ENCODE results near the gene APOL6.
"Not testable (repeated sequence)": the region's sequence is repeated elsewhere in the genome, so short reads cannot be mapped to it uniquely, and the experiment has no call there.

Gene APOL6

DNA sequence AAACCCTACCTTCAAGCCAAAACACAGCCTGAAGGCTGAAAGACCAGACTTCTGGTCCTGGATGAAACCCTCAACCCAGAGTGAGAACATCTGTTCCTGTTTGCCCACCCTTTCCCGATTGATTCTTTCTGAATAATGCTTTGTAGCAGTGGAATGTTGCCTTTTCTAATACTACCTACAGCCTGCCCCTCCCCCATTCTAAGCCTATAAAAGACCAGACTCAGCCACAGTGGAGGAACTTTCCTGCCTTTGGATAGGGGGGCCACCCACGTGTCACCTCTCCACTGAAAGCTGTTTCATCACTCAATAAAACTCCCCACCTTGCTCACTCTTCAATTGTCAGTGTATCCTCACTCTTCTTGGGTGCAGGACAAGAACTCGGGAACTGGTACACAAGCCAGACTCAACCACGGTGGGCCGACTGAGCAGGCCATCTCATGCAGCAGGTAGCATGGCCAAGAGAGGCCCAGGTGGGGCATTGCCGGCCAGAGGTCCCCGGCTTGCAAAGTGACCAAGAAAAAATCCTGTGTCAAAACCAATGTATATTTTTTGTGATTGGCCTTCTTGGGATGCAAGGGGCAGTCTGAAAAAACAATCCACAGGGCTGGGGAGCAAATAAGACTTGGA is 6.6 kb upstream of the APOL6 start:
- no peak for DNase-seq

DNA sequence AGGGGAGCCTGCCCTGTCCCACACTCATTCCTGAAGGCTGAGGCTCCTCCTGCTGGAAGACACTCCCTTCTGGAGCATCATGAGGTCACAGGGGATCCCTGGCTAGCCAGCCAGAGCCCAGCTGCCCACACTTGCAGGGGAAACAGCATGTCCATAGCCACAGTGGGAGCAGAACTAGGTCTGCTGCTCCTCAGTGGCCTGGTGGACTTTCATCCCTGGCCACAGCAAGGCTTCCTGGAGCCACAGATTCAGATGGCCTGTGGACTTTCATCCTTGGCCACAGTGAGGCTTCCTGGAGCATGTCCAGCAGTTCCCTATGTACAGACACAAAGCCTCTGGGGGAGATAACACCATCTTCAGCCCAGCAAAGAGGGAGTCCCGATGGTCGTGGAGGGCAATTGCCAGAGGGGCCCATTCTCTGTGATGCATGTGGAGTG is 5.9 kb upstream of the APOL6 start:
- DNase-seq, result no peak

DNA sequence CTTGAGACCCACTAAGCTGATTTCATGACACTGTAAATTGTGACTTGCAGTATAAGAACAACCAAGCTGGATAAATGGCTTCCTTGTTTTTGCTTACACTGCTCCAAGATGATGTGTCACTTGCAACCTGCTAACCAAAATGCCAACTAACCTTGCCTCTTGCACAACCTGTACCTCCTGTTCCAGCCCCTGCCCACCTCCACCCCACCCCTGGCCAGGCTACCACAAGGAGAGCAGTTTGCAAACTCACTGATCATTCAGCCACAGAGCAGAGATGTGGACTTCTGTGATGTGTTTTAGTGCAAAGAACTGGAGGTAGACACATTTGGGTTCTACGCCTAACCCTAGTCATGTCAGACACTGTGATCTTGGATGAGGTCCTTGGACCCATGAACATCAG is 4.3 kb upstream of the APOL6 start:
- no peak for DNase-seq

DNA sequence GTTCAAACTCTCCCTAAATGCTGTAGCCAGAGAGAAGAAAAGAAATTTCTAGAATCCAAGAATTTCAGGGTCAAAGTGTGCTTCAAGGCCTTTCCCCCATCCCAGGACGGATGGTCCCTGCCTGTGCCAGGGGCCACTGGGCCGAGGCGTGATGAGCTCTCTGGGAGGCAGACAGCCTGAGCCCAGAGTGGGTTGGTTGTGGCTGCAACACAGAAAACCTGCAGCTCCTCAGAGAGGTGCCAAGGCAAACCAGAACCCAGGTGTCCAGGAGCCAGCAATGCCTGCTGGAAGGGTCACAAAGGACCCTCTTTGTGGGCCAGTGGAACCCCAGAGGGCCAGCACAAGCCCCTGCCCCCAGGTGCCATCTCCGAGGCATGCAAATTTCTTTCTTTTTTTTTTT is 2.6 kb upstream of the APOL6 start:
- no peak for DNase-seq

DNA sequence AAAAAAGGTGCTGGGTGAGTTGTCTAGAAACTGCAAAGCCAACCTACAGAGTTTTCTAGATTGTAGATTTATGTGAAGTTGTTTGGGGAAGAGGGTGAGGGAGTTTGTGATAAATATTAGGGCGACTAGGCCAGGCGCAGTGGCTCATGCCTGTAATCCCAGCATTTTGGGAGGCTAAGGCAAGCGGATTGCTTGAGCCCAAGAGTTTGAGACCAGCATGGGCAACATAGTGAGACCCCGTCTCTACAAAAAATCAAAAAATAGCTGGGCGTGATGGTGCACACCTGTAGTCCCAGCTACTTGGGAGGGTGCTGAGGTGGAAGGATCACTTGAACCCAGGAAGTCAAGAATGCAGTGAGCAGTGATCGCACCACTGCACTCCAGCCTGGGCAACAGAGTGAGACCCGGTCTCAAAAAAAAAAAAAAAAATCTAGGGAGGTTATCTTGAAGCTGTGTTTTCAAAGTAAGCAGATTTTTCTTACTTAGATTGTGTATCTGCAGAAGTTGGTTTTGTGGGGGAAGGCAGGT is 844 bp downstream of the APOL6 start:
- no peak for DNase-seq

DNA sequence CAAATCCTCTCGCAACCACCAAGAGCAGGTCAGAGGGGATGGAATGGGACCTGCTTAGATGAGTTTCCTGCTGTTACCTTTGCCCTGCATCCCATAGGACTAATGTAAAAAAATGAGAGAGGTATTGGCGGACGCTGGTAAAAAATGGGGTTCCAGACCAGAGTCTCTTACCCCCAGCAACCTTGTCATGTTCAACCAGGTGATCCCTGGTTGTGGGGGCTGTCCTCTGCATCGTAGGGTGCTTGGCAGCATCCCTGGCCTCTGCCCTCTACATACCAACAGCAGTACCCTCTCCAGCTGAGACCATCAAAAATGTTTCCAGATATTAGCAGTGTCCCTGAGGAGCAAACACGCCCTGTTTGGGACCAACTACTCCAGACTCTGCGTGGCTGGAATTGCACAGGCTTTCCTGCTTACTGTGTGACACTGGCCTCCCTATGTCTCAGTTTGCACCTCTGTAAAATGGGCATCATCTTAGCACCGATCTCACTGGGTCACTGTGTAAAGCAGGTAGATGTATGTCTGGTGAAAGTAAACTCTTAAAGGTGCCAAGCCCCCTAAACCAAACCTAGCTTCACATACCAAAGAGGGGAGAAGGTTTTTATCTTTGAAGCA is 1.5 kb downstream of the APOL6 start:
- DNase-seq, result no peak

DNA sequence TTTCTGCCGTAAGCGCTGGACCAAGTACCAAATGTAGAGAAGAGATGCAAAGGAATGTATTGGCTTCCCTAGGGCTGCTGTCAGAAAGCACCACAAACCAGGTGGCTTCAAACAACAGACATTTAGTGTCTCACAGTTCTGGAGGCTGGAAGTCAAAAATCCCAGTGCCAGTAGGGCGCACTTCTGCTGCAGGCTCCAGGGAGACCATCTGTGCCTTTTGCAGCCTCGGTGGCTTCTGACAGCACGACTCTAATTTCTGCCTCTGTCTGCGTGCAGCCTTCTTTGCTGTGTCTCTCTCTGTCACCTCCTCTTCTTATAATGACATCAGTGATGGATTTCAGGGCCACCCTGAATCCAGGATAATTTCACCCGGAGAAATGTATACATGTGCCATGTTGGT is 2.8 kb downstream of the APOL6 start:
- no peak for DNase-seq

DNA sequence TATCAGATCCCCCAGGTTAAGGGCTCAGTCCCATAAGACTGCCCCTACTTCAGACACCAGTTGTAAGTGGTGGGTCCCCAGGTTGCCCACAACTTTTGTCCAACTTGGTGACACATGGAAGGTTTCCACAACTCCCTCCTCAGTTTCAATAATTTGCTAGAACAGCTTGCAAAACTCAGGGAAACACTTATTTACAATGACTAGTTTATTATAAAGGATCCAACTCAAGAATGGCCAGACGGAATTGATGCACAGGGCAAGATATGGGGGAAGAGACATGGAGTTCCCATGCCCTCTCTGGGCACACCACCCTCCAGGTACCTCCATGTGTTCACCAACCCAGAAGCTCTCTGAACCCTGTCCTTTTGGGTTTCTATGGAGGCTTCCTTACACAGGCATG is 5.6 kb downstream of the APOL6 start:
- no peak for DNase-seq

DNA sequence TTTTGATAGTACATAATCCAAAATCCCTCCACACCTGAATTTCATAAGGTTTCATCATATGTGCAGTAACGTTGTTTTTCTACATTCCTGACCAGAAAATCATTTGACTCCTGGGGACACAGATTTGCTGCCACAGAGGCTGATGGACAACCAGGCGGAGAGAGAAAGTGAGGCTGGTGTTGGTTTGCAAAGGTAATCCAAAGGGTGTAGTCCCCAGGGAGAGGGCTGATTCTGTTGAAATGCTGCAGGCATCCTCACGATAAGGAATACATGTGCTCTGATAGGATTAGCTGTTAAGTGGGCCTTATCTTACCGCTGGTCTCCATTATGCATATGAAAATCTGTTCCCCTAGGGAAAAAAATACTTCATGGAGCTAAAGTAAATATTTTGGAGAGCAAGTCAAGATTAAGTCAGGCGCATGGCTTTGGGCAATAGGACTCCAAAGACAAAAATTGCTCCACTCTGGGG is 8.1 kb downstream of the APOL6 start:
- no peak for DNase-seq

DNA sequence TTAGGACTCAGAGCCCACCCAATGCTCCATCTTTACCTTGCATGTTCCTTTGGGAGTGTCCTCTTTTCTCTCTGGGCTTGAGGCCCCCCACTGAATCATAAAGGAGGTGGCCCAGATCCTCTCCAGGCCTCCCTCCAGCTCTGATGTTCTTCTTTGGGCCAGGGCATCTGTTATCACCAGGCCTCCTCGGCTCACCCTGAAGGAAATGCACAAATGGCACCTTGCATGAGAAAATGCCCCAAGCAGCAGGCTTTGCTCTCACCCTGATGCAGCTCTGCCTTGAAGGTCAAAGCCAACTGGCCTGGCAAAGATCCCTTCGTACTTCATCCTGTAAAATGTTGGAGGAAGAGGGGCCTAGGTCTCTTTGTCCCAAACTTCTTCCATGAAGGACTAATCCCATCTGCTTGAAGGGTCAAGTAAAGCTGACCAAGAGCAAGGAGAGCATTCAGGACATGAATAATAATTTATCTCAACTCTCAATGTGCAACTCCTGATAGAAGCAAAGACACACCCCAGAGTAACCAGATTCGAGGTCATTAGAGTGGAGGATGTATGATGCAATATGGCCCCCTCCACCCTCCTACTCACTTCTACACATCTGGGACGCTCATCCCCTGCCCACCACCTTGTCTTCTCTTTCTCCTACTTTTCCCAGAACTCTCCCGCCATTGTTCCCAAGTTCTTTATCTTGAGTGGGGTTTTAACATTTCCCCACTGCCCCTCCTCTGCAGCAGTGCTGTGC is 9.5 kb downstream of the APOL6 start:
- no peak for DNase-seq

DNA sequence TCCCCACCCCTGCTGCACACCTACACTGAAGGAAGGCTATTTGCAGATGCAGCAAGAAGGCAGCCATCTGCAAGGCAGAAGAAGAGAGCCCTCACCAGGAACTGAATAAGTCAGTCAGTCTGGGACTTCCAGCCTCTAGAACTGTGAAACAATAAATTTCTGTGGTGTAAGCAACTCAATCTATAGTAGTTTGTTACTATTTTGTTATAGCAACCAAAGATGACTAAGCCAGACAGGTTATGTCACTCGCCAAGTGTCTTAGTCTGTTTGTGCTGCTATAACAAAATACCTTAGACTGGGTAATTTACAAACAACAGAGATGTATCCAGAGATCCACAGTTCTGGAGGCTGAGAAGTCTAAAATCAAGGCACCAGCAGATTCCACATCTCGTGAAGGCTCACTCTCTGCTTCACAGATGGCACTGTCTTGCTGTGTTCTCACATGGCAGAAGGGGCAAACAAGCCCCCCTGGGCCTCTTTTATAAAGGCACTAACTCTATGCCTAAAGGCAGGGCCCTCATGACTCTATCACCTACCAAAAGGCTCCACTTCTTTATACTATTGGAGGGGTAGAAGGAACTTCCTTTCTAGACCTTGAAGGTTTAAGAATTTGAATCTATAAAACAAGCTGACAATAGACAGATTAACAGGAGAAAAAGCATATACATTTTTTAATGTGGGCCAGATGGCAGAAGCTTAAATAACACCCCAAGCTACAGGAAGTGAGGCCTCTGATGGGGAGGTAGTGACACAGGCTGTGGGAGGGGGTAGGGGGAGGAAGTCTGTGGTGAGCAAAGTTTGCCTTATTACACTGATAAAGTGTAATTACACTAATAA is 12.3 kb downstream of the APOL6 start:
- no peak for DNase-seq

DNA sequence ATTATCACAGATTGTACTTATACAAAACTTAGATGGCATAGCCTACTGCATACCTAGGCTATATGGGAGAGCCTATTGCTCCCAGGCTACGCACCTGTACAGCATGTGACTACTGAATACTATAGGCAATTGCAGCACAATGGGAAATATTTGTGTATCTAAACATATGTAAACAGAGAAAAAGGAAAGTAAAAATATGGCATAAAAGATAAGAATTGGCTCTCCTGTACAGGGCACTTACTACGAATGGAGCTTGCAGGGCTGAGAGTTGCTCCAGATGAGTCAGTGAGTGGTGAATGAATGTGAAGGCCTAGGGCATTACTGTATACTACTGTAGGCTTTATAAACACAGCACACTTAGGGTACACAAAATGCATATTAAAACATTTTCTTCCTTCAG is 13.2 kb downstream of the APOL6 start:
- DNase-seq, result no peak

DNA sequence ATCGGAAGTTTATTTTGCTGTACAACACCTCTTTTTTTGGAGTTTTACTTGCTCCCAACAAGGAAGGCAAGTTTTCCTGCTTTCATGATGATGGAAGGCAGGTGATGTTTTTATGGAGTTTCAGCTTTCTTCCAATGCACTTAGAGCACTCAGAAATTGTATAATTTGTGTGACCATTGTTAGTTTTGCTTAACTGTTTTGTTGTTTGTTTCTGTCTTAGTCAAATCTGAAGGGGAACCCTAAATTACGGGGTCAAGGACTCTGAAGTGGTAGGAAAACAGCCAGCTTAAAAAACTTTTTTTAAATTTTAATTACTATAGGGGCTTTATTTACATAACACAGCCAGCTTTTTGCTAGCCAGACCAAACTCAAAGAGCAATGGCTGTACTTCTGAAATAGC is 14.7 kb downstream of the APOL6 start:
- no peak for DNase-seq

DNA sequence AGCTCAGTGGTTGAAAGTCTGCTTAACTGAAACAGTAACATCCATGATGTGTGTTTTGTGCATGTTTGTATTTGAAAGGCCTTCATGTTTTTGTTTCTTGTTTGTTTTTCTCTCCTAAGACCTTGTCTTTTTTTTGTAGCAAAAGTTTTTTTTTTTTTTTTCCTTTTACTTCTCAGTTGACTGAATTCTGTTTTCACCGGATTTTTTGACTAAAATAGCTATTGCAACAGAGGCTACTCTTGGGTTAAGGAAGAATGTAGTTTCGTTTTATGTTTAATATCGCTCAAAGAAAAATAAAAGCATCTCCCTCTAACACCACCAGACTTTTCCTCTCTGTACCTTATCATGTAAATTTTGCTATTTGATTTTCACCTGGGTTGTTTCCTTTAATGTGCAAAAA is 15.1 kb downstream of the APOL6 start:
- no peak for DNase-seq

DNA sequence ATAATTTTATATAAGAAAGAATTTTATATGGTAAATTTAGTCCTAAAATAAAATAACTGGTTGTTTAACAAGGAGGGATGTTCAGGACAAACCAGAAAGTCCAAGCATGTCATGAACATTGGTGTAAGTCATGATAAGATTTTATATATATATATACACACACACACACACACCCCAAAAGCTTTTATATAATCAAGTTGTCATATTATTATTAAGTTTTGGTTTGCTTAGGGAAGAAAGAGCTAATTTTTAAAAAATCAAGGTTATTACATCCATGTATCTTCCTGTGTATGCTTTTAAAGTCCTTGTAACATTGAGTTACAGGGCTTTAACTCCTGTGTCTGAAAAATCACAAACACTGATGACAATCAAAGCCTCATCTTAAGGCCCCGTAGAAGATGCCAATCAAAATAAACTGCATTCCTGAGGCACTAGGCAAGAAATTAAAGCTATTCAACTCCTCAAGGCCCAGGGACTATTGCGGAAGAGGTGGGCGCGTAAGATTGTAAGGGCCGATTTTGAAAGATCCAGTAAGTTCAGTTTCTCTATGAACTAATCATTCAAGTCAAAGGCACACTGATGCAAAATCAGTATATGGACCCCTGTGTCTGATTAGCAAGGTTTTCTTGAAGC is 16.8 kb downstream of the APOL6 start:
- no peak for DNase-seq

DNA sequence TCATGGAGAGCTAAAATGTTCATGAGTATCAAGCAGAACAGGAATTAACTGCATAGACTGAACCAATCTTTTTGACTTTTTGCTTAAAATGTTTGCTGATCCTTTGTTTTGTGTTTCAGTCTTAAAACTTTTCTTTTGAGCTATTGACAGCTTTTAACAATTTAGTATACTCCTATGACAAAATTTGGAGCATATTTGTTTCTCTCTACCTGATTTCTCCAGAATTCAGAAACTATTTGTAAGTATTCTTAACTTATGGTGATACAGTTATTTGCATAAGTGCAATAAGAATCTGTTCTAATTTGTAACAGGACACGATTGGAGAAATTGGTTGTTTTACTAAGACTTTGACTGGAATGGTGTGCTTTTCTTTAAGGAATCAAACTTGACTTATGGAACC is 18.5 kb downstream of the APOL6 start:
- not testable (repeated sequence) for DNase-seq

DNA sequence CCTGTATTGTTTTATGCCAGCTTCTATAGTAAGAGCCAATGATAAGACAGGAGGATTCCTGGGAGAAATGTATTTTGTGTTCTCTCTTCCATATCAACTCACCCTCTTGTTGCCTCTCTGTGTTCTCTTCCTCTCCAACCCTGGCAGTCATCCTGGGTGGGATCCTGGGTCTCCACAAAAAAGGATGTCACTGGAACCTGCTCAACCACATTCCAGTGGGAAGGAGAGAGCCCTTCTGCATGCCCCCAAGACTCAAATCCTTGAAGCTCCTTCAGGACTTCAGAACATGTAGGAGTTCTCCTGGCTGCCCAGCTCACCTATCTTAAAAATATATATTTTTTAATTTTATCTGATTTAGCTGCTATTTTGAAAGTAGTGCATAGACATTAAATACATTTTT is 26.1 kb downstream of the APOL6 start:
- no peak for DNase-seq

DNA sequence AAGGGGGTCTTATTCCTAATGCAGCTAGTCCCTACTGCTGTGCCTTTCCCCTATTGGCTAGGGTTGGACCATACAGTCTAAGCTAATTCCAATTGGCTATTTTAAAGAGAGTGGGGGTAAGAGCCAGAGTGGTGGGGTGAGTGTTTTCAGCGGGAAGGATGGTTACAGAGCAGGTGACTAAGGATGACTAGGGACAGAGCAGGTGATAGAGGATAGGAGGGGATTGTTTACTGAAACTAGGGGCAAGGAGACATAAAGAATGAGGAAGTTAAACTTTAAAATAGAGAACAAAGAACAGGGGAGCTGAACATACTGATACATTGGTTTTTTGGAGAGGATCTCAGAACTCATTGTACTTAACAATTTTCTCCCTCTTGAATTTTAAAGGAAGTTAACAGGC is 27.8 kb downstream of the APOL6 start:
- DNase-seq, result not testable (repeated sequence)

DNA sequence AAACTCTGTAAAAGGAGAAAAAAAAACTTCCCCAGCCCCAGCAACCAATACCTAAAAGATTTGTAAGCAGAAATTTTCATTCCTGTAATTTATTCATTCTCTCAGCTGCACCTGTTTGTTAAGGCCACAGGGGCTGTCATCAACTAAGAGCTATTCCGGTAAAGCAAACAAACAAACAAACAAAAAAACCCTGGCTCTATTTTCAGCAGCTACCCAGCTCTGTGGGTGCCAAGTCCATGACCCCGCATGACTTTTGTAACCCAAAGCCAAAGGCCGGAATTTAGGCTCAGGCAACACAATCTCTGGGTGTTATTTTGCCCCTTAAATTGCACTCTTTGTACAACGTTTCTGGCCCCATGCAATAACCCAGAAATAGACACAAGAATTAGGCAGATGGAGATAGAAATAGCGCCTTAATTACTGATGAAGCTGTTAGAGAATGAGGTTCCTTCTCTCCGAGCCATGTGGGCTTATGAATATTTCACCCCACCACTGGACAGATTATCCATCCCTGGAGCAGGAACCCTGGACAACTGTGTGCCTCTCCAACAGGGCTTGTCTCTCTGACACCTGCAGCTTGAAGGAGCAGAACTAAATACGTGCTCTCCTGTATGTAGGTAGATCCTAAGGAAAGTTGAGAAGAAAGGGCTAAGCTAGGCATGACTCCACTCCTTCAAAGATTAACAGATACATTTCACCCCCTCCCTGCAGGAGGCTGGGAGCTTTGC is 29.4 kb downstream of the APOL6 start:
- DNase-seq, result no peak

DNA sequence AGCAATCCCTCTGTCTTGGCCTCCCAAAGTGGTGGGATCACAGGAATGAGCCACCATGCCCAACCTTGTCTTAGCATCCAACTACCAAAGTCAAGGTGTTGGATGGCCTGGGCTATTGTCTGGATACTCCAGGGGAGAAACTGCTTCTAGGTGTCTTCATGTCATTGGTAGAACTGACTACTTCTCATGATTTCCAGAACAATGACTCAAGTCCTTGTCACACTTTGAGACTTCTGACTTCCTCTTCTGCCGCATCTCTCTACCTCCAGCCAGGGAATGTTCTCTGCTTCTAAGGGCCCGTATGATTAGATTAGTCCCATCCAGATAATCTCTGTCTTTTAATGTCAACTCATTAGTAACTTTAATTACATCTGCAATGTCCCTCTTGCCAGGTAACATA is 30.6 kb downstream of the APOL6 start:
- DNase-seq, result no peak

DNA sequence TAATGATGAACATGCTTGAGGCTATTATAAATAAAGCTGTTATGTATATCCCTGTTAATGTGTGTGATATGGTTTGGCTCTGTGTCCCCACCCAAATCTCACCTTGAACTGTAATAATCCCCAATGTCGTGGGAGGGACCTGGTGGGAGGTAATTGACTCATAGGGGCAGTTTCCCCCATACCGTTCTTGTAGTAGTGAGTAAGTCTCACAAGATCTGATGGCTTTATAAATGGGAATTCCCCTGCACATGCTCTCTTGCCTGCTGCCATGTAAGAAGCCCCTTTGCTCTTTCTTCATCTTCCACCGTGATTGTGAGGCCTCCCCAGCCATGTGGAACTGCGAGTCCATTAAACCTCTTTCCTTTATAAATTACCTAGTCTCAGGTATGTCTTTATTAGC is 31.2 kb downstream of the APOL6 start:
- DNase-seq, result not testable (repeated sequence)

DNA sequence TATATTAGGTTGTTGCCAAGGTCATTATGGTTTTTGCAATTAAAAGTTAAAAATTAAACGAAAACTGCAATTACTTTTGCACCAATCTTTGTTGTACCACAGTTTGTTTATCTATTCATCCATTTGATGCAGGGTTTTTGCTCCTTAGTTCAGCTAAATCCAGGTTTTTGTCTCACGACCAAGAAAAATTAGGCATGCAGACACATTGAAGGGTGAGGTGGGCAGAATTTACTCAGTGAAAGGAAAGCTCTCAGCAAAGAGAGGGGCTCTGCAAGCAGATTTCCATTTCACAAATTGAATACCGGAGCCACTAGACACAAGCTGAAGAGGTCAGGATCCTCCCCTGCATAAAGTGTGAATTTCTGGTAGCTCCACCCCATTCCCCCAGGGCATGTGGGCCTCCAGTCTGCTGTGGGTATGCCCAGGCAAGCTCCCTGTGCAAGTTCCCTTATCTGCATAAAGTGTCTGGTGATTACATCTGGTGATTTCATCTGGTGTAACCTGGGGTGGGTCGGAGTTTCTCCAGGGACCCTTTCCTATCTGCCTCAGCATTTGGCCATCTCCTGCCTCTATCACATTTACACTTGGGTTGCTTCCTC is 33.3 kb downstream of the APOL6 start:
- DNase-seq, result no peak
